ENCODE measurements around the gene AFAP1.

AFAP1 gene

DNA sequence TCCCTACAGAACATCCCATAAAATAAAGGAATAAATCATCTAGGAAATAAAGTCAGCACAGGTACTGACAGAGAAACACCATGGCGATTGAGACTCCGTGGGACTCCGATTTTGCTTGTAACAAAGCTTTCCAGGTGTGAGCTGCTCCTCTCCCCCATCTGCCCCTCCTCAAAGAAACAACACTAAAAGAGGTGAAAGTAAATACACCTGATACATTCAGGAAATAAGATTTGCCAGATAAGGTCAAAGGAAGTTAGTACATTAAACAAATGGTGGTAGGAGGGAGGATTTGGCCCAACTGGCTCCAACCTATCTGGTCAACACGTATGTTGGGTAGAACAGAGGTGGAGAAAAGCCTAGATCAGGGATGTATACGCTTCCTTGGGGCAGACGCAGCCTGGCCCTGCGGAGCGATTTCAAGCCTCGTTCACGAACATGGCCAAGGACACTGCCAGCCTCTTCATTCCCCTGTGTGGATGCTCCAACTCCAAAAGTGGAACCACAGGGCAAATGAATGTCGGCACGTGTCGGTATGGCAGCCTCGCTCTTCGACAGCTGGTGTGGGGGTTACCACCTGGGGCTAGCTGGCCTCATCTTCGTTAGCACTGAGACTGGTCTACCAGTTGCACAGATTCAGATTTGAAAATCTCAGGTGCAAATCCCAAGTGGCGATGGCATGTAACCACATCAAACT is 162.5 kb downstream of the AFAP1 start:
- in situ Hi-C loops (cut with HindIII; ENCODE audit: low sequenced_read_pairs): no loop called here

DNA sequence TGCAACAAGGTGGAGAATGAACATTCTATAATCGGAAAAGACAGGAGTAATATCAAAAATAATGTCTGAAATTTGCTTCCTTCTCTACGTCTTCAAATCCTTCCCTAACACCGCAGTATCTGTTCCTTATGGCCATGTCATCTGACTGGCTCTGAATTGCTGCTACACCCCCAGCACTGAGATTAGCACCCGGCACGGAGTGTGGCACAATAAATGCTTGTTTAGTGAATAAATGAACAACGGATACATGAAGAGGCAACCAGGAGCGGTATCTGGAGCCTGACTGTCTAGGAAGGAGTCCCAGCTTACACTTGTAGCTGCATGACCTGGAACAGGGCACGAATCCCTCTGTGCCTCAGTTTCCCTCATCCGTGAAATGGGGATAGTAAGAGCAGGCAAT is 164.3 kb downstream of the AFAP1 start:
- in situ Hi-C loops (cut with HindIII; ENCODE audit: low sequenced_read_pairs): no loop called here

DNA sequence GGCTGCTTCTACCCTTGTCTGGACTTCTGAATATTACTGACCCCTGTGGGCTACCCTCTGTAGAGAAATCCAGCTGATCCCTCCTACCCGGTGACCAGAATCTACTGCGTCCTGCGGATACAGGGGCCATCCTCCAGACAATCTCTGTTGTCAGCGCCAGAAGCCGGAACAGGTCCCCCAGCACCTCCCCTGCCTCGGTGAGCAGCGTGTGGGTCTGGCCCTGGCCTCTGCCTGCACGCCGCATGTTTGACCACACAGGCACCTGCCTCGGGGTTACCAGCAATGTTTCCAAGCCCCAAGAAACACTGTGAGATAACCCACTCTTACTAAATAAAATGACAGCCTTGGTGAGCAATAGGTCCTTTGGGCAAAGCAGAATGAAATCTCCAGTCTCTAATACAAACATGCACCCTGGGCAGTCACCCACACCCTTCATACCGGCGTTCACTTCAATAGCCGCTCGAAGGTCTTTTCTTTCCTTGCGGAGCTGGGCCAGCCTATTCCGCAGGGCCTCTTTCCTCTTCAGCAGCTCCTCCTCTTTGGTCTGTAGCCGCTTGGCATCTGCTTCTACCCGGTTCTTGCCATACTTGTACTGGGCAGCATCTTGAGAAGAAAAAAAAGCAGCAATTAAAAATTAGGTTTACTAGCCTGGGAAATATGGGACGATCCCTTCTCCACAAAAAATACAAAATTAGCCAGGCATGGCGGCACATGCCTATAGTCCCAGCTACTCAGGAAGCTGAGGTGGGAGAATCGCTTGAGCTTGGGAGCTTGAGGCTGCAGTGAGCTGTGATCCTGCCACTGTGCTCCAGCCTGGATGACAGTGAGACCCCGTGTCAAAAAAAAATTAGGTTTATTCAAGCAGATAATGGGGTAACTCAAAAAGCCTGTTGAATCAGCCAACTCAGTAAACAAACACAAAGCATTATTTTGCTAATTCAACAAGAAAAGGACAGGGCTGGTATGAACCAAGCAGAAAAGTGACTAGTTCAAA is 165.1 kb downstream of the AFAP1 start:
- in situ Hi-C loops (cut with HindIII; ENCODE audit: low sequenced_read_pairs): no loop called here

DNA sequence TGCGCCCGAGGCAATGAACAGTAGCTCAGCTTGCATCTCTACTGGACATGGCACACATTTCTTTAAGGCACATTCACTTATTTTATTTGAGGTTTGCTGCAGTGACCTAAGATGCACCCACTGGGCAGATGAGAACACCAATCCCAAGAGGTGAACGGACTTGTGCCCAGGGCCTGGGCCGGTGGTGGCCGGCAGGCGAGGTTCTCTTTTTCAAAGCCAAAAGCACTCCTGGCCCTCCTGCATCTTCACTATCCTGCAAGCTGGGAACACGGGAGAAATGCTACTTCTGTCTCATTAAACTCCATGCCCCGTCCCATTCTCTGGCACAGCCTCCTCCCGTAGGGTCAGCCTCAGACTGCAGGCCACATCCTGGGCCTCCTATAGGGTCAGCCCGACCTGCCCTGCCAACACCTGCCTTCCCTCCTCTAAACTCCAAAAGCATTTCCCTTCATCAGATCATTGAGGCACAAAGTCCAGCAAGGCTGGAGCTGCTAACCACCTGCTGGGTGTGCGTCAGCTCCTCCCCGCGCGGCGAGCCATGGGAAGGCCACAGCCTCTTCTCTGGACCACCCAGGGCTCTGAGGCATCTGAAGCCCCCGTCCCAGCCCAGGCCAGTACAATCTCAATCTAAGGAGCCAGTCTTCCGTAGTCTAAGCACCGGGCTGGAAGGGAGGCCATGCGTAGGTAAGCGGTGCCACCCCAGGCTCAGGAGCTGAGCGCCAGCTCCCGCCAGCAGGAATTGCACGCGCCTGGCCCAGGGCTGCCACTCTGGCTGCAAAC is 166.1 kb downstream of the AFAP1 start:
- in situ Hi-C loops (cut with HindIII; ENCODE audit: low sequenced_read_pairs): no loop called here

DNA sequence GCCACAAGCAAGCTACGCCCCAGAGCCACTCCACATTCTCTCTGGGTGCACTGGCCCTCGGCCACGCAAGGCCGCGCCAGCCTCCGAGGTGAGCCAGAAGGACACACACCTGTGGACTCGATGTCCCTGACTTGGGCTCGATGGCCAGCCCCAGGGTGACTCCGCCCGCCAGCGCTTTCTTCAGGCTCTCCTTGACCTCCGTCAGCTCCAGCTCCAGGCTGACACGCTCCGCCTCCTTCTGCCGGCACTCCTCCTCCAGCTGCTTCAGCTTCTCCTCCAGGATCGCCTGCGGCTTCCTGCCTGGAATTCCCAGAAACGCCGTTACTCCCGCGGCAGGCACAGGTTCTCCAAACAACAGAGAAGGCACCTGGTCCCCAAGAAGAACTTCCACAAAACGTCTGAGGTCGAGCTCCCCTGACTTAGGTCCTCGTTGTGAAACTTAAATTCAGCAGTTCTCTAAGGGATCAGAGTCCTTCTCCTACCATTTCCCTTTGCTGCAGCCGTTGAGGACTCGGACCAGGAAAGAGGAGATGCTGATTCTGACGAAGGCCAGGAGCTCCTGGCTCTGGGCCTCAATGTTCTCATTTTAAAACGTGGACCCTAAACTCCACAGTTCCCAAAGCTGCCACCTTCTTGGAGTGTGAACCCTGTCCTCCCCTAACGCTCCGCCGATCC is 166.8 kb downstream of the AFAP1 start:
- in situ Hi-C loops (cut with HindIII; ENCODE audit: low sequenced_read_pairs): no loop called here

DNA sequence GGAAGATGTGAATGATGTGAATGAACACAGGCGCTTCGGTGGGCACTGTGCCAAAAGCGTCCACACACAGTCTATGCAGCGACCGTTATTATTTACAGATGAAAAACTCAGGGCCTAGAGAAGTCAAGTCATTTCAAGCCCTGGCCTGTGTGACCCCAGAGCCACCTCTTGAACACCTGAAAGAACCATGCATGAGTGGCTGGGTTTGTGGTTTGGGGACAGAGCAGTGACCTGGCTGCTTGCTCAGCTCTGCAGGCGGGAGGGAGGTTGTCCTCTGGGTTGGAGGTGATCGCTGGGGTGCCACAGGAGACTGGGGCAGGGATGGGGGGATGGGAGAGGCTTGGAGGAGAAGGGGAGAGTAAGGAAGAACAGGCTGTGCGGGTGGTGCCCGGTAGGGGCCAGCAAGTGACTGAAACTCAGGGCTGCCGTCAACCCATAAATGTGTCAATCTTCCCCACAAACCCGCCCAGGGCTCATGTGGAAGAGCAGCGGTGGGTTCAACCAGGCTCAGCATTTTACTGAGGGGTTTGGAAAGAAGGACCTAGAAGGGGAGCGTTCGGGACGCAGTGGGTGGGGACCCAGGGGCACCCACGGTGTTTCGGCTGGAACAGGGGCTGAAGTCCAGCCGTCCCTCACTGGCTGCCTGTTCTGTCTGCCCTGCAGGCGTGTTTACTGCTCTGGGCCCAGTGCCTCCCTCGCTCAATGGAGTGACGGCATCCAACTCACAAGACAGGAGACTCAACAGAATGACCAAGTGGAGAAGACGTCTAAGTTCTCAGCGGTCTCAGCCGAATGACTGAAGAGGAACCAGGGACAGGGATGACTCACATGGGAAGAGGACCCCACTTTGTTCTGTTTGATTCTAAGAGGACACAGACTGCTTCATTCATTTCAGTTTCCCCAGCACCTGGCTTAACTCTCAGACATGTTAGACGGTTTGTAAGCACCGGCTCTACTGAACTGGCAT is 167.8 kb downstream of the AFAP1 start:
- in situ Hi-C loops (cut with HindIII; ENCODE audit: low sequenced_read_pairs): no loop called here

DNA sequence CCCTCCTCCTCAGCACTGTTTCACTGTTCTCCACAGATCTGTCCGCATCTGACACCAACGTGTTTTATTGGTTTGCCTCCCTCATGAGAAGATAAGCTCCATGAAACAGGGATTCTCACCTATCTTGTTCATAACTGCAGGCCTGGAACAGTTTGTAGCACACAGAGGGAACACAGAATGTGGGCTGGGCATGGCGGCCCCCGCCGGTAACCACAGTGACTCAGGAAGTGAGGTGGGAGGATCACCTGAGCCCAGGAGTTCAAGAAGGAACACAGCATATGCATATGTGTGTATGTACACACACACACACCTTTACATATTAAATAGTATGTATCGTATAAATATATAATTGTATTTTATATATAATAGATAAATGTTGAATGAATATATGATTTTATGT is 168.6 kb downstream of the AFAP1 start:
- in situ Hi-C loops (cut with HindIII; ENCODE audit: low sequenced_read_pairs): no loop called here

DNA sequence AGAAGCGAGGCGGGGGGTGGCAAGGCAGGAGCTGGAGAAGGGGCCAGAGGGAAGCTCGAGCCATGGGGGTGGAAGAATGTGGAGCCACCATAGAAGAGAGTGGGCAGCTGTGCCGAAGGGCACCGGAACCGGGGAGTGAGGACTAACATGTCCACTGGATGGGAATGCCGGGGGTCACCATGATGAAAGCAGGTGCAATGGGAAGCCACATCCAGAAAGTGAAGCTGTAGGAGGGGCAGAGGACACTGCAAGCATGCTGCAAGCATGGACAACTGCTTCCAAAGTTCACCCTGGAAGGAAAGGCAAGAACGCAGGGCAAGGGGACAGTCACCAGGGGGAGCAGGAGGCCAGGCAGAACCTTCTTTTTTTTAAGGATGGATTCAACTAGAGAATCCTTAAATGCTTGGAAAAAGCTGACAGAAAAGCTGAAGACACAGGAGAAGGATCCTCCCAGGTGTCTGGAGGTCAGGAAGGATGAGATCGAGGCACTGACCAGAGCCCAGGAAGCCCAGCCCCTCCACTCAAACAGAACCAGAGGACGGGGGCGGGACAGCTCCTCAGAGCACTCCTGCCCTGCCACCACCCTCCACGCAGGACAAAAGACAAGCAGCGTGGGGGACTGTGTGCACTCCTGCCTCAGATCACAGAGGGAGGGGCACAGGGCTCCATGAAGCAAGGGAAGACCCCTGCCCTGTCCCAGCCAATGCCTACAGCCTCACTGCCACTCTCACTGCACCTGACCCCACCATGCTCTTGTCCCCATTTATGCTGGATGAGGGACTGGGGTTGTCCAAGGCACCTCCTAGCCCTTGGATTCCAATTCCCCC is 169.2 kb downstream of the AFAP1 start:
- in situ Hi-C loops (cut with HindIII; ENCODE audit: low sequenced_read_pairs): no loop called here

DNA sequence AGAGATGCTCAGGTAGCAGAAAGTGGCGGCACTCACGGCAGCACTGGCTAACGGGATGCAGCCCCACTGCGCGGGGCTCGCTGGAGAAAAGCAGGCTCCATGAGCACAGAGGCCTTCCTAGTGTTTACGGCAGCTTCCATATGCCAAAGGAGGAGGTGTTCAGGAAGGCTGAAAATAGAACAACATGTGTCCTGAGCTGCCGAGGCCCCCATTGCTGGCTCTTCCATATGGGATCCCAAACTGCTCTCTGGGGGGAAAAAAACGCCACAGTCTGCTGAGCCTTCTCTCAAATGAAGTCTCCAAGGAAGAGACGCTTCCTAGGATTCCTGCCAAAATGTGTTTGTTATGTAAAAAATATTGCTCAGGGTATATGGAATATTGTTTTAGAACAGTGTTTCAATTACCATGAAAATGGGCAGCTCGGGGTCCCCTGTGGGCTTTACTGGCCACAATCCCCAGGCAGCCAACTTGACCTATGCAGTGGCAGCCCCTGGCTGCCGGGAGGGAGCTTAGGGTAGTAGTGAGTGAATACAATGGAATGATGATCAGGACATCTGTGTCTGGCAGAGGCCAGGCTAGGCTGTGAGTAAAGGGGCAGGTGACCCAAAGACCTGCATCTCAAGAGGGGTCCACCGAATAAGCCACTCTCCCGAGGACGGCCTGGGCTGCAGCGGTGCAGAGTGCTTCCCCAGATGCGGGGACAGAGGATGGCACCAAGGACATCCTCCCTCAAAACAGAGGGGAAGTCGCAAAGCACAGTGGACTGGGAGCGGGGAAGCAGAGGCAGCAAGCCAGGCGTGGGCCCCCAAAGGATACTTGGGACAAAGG is 170.1 kb downstream of the AFAP1 start:
- in situ Hi-C loops (cut with HindIII; ENCODE audit: low sequenced_read_pairs): no loop called here

DNA sequence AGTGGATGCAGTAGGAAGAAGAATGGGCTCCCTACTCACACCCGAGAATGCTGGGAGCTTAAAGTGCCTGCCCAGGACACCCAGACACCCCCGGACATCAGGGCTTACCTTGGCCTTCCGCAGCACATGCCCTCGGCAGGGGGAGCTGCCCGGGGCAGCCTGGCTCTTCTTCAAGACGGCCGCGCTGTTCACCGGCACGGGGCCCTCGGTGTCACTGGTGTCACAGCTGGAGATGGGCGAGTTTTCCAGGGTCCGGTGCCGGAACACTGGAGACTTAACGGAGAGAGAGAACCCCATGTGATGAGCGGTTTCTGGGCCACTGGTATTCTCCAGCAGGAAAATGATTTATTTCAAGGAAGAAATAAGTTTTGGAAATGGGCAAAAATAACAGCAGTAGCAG is 170.9 kb downstream of the AFAP1 start:
- in situ Hi-C loops (cut with HindIII; ENCODE audit: low sequenced_read_pairs): no loop called here

DNA sequence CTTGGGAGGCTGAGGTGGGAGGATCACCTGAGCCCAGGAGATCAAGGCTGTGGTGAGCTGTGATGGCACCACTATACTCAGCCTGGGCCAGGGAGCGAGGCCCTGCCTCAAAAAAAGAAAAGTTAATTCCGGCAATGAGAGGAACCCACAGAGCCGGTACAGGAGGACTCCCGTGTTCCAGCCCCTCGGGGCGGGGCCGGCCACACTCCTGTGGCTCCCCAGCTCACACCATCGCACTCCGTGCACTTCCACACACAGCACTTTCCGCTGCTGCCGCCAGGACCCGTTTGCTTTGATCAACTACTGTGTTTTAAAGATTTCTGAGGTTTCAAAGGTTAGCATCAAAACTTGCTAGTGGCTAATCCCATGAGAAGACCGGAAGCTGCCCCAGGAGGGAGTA is 171.7 kb downstream of the AFAP1 start:
- in situ Hi-C loops (cut with HindIII; ENCODE audit: low sequenced_read_pairs): no loop called here

DNA sequence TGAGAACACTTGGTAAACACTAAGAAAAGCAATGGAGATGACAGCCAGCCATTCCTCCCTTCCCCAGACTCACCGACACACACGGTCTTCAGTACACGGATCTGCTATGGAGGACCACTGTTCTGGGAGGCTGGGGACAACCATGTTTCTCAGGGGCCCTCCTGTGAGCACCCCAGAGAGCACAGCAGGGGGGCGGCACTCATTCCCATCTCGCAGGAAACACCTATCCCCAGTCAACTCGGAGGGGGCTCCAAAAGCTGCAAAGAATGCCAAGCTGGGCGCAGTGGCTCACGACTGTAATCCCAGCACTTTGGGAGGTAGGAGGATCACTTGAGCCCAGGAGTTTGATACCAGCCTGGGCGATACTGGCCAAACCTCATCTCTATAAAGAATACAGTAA is 172.1 kb downstream of the AFAP1 start:
- in situ Hi-C loops (cut with HindIII; ENCODE audit: low sequenced_read_pairs): no loop called here

DNA sequence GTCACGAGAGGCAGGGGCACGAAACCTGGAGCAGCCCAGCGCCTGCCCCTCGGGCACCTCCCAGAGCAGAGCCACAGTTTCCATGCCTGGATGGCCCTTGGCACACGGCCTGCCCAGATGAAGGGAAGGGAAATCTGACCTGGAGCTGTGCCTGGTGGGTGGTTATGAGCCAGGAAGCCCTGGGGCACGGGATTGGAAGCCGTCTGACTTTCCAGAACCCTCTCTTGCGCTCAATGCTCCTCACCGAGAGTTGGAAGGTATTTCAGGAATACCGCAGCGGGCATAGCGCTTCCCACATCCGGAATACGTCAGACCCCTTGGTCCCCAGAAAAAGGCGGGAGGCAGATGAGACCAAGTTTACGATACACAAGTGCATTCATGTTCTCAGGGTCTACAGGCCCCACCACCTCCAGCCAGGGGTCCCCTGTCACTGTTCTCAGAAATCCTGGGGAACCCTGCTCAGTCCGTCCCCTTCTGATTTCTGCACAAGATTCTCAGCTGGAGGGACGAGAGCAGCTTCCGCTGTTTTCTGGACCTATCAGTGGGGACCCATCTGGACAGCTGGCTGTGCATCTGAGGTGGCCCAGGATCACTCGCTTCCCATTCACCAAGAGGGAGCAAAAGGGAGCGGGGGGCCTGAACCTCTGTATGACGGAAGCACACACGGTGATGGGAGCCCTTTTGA is 172.9 kb downstream of the AFAP1 start:
- in situ Hi-C loops (cut with HindIII; ENCODE audit: low sequenced_read_pairs): no loop called here

DNA sequence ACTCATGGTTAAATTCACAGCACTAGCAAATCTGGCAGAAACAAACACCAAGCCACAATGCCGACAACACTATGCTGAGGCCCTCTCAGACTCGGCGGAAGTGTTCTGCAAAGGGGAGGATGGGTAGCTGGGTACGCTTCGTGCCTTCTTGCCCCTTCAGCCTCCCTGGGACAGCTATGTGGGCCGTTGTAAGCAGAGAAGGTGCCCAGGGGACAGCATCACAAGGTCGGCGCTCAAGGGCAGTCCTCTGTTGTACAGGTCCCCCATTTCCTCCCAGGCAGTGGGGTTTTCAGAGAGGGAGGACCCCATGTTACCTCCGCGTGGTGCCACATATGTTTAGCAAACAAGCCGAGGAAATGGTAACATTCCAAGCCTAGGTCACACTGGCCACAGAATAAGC is 173.6 kb downstream of the AFAP1 start:
- in situ Hi-C loops (cut with HindIII; ENCODE audit: low sequenced_read_pairs): no loop called here

DNA sequence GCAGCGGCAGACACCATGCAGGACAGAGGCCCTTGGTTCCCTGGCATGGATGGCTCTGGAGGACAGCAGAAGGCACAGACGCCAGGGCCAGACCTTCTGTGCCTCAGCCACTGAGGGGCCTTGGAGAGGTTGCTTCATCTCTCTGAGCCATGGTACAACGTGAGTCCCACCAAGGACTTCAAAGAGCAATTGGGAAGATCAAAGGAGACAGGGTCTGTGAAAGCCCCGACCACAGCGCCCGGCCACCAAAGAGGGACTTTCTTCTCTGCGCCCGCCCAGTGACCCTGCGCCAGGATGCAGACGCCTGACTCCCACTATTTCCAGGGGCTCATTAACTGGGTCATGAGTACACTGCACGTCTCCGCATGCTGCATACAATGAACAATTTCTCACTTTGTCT is 174.0 kb downstream of the AFAP1 start:
- in situ Hi-C loops (cut with HindIII; ENCODE audit: low sequenced_read_pairs): no loop called here

DNA sequence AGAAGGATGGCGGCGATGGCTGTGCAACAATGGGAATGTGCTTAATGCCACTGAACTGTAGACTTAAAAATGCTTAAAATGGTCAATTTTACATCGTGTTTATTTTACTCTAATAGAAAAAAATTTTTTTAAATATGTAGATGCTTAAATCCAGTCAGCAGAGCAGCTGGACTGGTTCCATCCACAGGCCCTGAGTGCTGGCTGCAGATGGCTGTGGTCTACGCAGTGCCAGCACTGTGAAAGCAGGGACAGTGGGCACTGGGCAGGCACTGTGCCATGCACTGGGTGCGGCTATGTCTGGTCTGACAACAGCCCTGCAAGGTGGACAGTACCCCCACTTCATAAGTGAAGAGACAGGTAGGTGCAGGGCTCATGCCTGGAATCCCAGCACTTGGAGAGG is 175.2 kb downstream of the AFAP1 start:
- in situ Hi-C loops (cut with HindIII; ENCODE audit: low sequenced_read_pairs): no loop called here

DNA sequence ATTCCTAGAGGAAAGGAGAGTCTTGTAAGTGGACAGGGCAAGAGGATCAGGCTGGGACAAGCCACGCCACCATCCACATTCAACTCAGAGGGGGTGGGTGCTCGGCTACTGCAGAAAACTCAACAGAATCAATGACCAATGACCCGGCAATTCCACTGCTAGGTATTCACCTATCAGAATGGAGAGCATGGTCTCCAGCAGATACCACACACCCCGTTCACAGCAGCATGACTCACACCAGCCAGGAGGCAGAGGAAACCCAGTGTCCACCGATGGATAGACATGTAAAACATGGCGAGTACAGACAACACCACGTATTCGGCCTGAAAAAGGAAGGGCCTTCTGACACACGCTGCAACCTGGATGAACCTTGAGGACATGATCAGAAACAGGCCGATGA is 175.9 kb downstream of the AFAP1 start:
- in situ Hi-C loops (cut with HindIII; ENCODE audit: low sequenced_read_pairs): no loop called here
